Ascending aorta (tissue), 2 donors: ENCODE results near the gene ANP32A. TPM values are rescaled to one million over a fixed set of nuclear protein-coding genes. Genes with fewer than 3 reads are reported as not detected.

Experiments
- DNase-seq, 2 donors: peaks; one replicate each; pipeline ENCODE4 v3.0.0-alpha.2; 2019; ENCODE audit warnings: low spot score in 2 of 2
- H3K27ac ChIP-seq, 2 donors: fragments of 200-600 bp; sonication (generic); one replicate each; pipeline ENCODE4 v1.5.1; 2016 to 2017; ENCODE audit warnings: mild to moderate bottlenecking in 1 of 2
- H3K27me3 ChIP-seq: fragments of 200-600 bp; sonication (generic); one replicate; pipeline ENCODE4 v1.5.1; 2017
- H3K36me3 ChIP-seq, 2 donors: fragments of 200-600 bp; sonication (generic); one replicate each; pipeline ENCODE4 v1.5.1; 2016
- H3K4me1 ChIP-seq, 2 donors: fragments of 200-600 bp; sonication (generic); one replicate each; pipeline ENCODE4 v1.5.1; 2016 to 2017; ENCODE audit warnings: mild to moderate bottlenecking in 1 of 2
- H3K4me3 ChIP-seq, 2 donors: fragments of 200-600 bp; sonication (generic); one replicate each; pipeline ENCODE4 v1.5.1; 2016 to 2017; ENCODE audit warnings: mild to moderate bottlenecking in 1 of 2
- H3K9me3 ChIP-seq, 2 donors: fragments of 200-600 bp; sonication (generic); one replicate each; pipeline ENCODE4 v1.5.1; 2016
- intact Hi-C: fragments of 100-400 bp; cut with DNase I; formaldehyde crosslinking; loops from one replicate; pipeline ENCODE4 v1.15.1; 2023
- total RNA-seq: library from RNA; depleted of rRNA; stranded (reverse); fragments of >200 nt; gene quantifications from one replicate; pipeline ENCODE4 v1.1.0, GENCODE V29; 2016
- TF ChIP-seq, protein P1 (sequence below), 3 experiments: fragments of 200-600 bp in 2 of 3; fragments of 450-650 bp in 1 of 3; sonication (generic) in 2 of 3; IDR thresholded peaks; one replicate each; pipeline ENCODE4 v1.5.1; 2016 to 2019; ENCODE audit warnings: antibody characterized with exemption in 3 of 3, mild to moderate bottlenecking in 1 of 3, moderate library complexity in 1 of 3

The ANP32A gene
- total RNA-seq, 1 donor from 2014 or later: 19.2 TPM

- Histone ChIP-seq H3K9me3 (no peaks in the 10 kb centered on the region), H3K4me1 (peaks cover 8 to 43% of the 10 kb centered on the region in 2 donors)
Observed at GRCh38 chr15:68796576-68796975, 24.1 kb downstream of the ANP32A start.

GRCh38 chr15:68795298-68795848 lies 25.3 kb downstream of the ANP32A start:
- Histone ChIP-seq H3K4me1 (peaks cover 8 to 48% of the 10 kb centered on the region in 2 donors), H3K27me3 (no peaks in the 10 kb centered on the region), H3K9me3 (no peaks in the 10 kb centered on the region), H3K36me3 (no peaks in the 10 kb centered on the region), H3K4me3 (peak overlapping the region; percentile 4 to 14), H3K27ac (peak overlapping the region; percentile 48 to 64)
- TF ChIP-seq, protein P1, sequence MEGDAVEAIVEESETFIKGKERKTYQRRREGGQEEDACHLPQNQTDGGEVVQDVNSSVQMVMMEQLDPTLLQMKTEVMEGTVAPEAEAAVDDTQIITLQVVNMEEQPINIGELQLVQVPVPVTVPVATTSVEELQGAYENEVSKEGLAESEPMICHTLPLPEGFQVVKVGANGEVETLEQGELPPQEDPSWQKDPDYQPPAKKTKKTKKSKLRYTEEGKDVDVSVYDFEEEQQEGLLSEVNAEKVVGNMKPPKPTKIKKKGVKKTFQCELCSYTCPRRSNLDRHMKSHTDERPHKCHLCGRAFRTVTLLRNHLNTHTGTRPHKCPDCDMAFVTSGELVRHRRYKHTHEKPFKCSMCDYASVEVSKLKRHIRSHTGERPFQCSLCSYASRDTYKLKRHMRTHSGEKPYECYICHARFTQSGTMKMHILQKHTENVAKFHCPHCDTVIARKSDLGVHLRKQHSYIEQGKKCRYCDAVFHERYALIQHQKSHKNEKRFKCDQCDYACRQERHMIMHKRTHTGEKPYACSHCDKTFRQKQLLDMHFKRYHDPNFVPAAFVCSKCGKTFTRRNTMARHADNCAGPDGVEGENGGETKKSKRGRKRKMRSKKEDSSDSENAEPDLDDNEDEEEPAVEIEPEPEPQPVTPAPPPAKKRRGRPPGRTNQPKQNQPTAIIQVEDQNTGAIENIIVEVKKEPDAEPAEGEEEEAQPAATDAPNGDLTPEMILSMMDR (IDR thresholded peaks at IDR 0.05): no peak
- DNase-seq: peak; percentile 84 to 94
- intact Hi-C loops: loop anchor here (1.0 kb wide), 1 partner anchor 22 kb away; no protein-coding TSS in a partner anchor

More at GRCh38 chr15:68796576-68796975, 24.1 kb downstream of the ANP32A start:
- H3K27me3 ChIP-seq: no peaks in the 10 kb centered on the region
- DNase-seq: no peak
- intact Hi-C loops: no loop called here
- TF ChIP-seq, protein P1 (IDR thresholded peaks at IDR 0.05): no peak
- H3K27ac ChIP-seq: peak overlapping the region in 1 of 2 donors; percentile 11
- no peaks in the 10 kb centered on the region for H3K36me3 ChIP-seq
- H3K4me3 ChIP-seq: no peak overlapping the region

DNA sequence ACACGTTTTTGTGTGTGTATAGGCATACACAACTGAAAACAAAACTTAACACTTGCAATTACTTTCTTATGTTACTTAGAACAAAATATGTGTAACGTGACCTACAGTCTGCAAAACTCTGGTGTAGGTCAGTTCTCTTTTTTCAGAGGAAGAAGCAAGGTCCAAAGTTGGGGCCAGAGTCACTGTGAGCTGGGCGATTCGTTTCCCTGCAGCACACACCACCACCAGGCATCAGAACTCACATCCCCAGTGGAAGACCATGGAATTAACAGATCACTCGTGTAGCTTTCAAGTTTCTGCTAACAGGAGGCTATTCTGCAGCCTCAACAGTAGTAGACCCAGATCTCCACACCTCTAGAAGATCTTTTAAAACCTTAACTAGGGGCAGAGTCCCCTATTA lies 25.8 kb downstream of the ANP32A start:
- no peaks in the 10 kb centered on the region for H3K27me3 ChIP-seq
- no peaks in the 10 kb centered on the region for H3K36me3 ChIP-seq
- H3K4me1 ChIP-seq: peaks cover 11 to 53% of the 10 kb centered on the region in 2 donors
- intact Hi-C loops: loop anchor here (1.0 kb wide), 1 partner anchor 22 kb away; no protein-coding TSS in a partner anchor
- no peak for DNase-seq
- H3K9me3 ChIP-seq: no peaks in the 10 kb centered on the region
- H3K27ac ChIP-seq: peak overlapping the region; percentile 29 to 64
- TF ChIP-seq, protein P1 (IDR thresholded peaks at IDR 0.05): peak in 1 of 3 experiments; percentile 17
- H3K4me3 ChIP-seq: peak overlapping the region; percentile 4 to 14

- intact Hi-C loops: no loop called here
- TF ChIP-seq, protein P1 (IDR thresholded peaks at IDR 0.05): no peak
- Histone ChIP-seq H3K27ac (peak overlapping the region; percentile 29 to 64), H3K27me3 (no peaks in the 10 kb centered on the region), H3K4me1 (peaks cover 11 to 59% of the 10 kb centered on the region in 2 donors), H3K36me3 (no peaks in the 10 kb centered on the region), H3K4me3 (peak overlapping the region in 1 of 2 donors; percentile 4), H3K9me3 (no peaks in the 10 kb centered on the region)
- DNase-seq: no peak
Observed at GRCh38 chr15:68794307-68794706, 26.4 kb downstream of the ANP32A start.

GRCh38 chr15:68793776-68794175 lies 26.9 kb downstream of the ANP32A start:
- peaks cover 11 to 63% of the 10 kb centered on the region in 2 donors for H3K4me1 ChIP-seq
- no peak for DNase-seq
- no peak overlapping the region for H3K27ac ChIP-seq
- intact Hi-C loops: no loop called here
- no peaks in the 10 kb centered on the region for H3K27me3 ChIP-seq
- no peaks in the 10 kb centered on the region for H3K36me3 ChIP-seq
- TF ChIP-seq, protein P1 (IDR thresholded peaks at IDR 0.05): no peak
- no peaks in the 10 kb centered on the region for H3K9me3 ChIP-seq
- no peak overlapping the region for H3K4me3 ChIP-seq
